ENCODE data around the gene GPATCH1.
"Not testable (repeated sequence)": the region's sequence is repeated elsewhere in the genome, so short reads cannot be mapped to it uniquely, and the experiment has no call there.

The GPATCH1 gene

GRCh38 chr19:33080761-33081681, at the start of gene GPATCH1:
TSS of gene GPATCH1 (plus strand) at chr19:33081181. CDS start at chr19:33081194, 13 bp downstream.
- DNase-seq (ENCODE audit: low read depth, low spot score) = peak; percentile 93

GRCh38 chr19:33032218-33032781, 48.7 kb upstream of the GPATCH1 start:
- no peak for DNase-seq (ENCODE audit: low read depth, low spot score)

- no peak for DNase-seq (ENCODE audit: low read depth, low spot score)
Measured at GRCh38 chr19:33035461-33035860, 45.5 kb upstream of the GPATCH1 start.

GRCh38 chr19:33036370-33037167, 44.4 kb upstream of the GPATCH1 start:
- DNase-seq (ENCODE audit: low read depth, low spot score) = not testable (repeated sequence)

- DNase-seq (ENCODE audit: low read depth, low spot score) = not testable (repeated sequence)
Measured at GRCh38 chr19:33037168-33038025, 43.6 kb upstream of the GPATCH1 start.

GRCh38 chr19:33039108-33039599, 41.8 kb upstream of the GPATCH1 start:
- DNase-seq (ENCODE audit: low read depth, low spot score) = no peak

- no peak for DNase-seq (ENCODE audit: low read depth, low spot score)
Measured at GRCh38 chr19:33039815-33040214, 41.2 kb upstream of the GPATCH1 start.

- peak; percentile 85 for DNase-seq (ENCODE audit: low read depth, low spot score)
Measured at GRCh38 chr19:33040994-33041827, 39.8 kb upstream of the GPATCH1 start.

GRCh38 chr19:33041828-33042160, 39.2 kb upstream of the GPATCH1 start:
- not testable (repeated sequence) for DNase-seq (ENCODE audit: low read depth, low spot score)

GRCh38 chr19:33047422-33047821, 33.6 kb upstream of the GPATCH1 start:
- DNase-seq (ENCODE audit: low read depth, low spot score) = no peak

- DNase-seq (ENCODE audit: low read depth, low spot score) = peak; percentile 83
Measured at GRCh38 chr19:33048806-33049676, 31.9 kb upstream of the GPATCH1 start.

- no peak for DNase-seq (ENCODE audit: low read depth, low spot score)
Measured at GRCh38 chr19:33050110-33050509, 30.9 kb upstream of the GPATCH1 start.

GRCh38 chr19:33052352-33052972, 28.5 kb upstream of the GPATCH1 start:
- DNase-seq (ENCODE audit: low read depth, low spot score) = peak; percentile 42

GRCh38 chr19:33054623-33055022, 26.4 kb upstream of the GPATCH1 start:
- DNase-seq (ENCODE audit: low read depth, low spot score) = no peak

GRCh38 chr19:33055718-33056117, 25.3 kb upstream of the GPATCH1 start:
- DNase-seq (ENCODE audit: low read depth, low spot score) = peak; percentile 23

GRCh38 chr19:33060586-33060985, 20.4 kb upstream of the GPATCH1 start:
- DNase-seq (ENCODE audit: low read depth, low spot score) = no peak

GRCh38 chr19:33062902-33063301, 18.1 kb upstream of the GPATCH1 start:
- no peak for DNase-seq (ENCODE audit: low read depth, low spot score)

- peak; percentile 79 for DNase-seq (ENCODE audit: low read depth, low spot score)
Measured at GRCh38 chr19:33063356-33063752, 17.6 kb upstream of the GPATCH1 start.
